GM20431 (cell line): Measurements from ENCODE around the gene TSPO.

ENCODE experiments used
- in situ Hi-C: fragments of 300-500 bp; cut with MseI, MboI; formaldehyde crosslinking; loops from one replicate; pipeline ENCODE4 v1.15.0; 2020; ENCODE audit warnings: low sequenced_read_pairs; ENCODE audit not compliant: unreplicated experiment

Gene TSPO

DNA sequence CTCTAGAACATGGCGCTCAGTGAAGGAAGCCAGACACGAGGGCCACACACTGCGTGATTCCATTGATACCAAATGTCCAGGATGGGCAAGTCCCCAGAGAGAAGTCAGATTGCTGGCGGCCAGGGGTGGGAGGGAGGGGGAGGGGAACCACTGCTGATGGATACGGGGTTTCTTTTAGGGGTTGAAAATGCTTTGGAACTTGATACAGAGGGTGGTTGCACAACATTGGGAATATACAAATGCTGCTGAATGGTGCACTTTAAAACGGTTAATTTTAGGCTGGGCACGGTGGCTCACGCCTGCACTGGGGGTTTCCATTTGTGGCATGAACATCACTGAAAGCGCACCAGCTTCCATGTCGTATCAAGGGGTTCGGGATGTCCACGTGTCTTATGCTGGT is 5.1 kb downstream of the TSPO start:
- in situ Hi-C loops = no loop called here

GRCh38 chr22:43157874-43158546 is 6.7 kb downstream of the TSPO start:
- in situ Hi-C loops = no loop called here

- in situ Hi-C loops = no loop called here
These were observed 7.6 kb downstream of the TSPO start for GRCh38 chr22:43158778-43159483.

GRCh38 chr22:43159484-43160178 is 8.3 kb downstream of the TSPO start:
- in situ Hi-C loops = no loop called here

- in situ Hi-C loops = no loop called here
These were observed 9.3 kb downstream of the TSPO start for GRCh38 chr22:43160497-43161126.

GRCh38 chr22:43162412-43163150 is 11.2 kb downstream of the TSPO start:
- in situ Hi-C loops = no loop called here

GRCh38 chr22:43163241-43163795 is 12.0 kb downstream of the TSPO start:
- in situ Hi-C loops = no loop called here

GRCh38 chr22:43164636-43165035 is 13.3 kb downstream of the TSPO start:
- in situ Hi-C loops = no loop called here

DNA sequence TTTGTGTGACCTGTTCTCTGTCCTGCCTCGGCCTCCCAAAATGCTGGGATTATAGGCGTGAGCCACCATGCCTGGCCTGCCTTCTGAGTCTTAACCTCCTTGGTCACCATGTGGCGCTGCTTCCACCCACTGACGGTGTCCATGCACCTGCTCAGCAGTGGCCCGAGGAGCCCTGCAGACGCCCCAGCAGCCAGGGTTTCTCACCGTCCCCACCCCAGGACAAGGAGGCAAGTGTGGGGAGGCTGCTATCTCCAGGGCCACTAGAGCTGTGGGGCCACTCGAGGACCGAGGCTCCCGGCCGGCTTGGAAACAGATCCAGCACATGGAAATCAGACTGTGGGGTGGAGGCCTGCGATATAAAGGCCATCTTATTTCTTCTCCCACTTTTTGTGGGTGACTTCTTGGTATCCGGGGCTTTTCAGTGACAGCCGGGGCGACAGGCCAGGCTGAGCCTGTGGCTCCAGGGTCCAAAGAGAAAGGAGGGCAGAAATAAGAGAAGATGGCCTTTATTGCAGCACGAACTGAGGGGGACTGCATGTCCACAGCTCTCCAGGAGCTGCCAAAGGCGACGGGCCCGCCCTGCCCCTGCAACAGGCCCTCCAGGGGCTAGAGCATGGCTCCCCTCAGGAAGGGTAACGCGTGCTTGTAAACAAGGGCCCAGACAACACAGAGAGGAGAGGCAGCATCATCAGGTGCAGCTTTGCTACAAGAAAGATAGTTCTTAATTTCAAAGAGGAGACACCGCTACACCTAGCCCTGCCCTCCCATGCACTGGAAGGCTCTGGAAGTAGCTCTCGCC is 15.0 kb downstream of the TSPO start:
- in situ Hi-C loops = no loop called here

DNA sequence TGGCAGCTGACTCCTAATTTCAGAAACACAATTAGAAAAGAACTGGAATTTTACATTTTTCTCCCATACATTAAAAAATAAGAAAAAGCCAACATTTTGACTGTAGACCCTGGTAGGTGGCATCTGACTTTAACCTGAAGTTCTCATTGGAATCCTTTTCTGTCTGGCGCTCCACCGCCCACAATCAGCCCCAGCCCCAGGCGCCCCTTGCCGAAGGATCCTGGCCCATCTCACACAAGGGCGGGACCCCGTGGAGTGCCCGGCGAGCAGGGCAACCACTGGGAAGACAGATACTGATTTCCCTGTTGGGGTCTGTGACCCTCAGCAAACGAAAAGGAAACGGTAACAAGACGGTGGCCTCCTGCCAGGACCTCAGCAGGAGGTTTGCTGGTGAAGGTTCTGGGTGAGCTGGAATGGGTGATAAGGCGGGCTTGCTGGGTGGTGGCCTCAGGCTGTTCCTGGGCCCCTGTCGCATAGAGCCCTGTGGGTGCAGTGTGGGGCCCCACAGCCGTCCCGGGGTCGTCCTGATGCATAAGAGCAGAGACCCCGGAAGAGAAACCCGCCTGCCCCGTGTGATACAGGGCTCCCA is 15.7 kb downstream of the TSPO start:
- in situ Hi-C loops = no loop called here

GRCh38 chr22:43168471-43169309 is 17.3 kb downstream of the TSPO start:
- in situ Hi-C loops = no loop called here

- in situ Hi-C loops = no loop called here
These were observed 18.2 kb downstream of the TSPO start for GRCh38 chr22:43169310-43170130.

DNA sequence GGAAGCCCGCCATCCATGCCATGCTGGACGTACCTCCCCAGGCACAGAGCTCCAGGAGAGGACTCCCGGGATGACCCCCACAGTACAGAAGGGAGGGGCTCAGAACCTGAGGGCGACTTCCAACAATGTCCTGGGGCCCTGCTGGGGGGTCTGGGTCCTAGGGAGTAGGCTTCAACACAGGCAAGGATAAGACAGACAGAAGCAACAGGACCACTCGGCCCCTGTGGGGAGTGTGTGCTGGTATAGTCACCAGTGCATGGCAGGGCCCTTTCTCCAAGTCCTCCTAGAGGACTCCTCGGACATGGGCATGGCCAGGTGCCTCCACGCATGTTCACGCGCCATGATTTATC is 18.7 kb downstream of the TSPO start:
- in situ Hi-C loops = no loop called here

GRCh38 chr22:43171019-43171491 is 19.7 kb downstream of the TSPO start:
- in situ Hi-C loops = no loop called here

DNA sequence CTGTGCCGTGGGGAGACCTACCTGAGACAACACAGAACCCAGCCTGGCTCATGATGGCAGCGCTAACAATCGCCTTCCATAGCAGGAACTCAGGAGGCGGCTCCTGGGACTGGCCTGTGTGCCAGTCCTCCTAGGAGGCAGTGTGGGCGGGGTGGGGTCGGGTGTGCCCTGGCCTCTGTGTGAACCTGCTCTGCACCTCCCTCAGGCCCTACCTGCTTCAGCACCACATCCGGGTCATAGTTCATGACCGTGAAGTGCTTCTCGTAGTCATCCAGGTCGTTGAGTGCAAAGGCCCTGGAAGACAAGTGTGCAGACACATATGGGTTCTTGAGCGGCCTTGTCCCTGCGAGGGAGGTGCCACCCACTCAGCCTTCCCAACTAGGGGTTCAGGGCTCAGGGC is 20.2 kb downstream of the TSPO start:
- in situ Hi-C loops = no loop called here

DNA sequence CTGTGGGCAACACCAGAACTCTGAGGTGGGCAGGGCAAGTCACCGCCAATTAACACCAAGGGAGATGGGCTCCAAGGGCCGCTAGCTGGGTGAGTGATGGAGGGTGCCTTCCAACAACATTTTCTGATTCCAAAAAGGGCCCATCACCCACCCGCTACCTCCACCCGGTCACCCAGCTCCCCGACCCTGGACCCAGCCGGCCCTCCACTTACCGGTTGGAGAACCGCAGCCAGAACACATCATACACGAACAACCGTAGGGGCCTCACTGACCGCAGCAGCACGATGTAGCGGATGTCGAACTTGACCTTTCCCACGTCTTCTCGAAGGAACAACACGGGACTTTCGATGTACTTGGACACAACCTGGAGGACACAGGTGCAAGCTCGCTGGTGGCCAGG is 20.8 kb downstream of the TSPO start:
- in situ Hi-C loops = no loop called here

DNA sequence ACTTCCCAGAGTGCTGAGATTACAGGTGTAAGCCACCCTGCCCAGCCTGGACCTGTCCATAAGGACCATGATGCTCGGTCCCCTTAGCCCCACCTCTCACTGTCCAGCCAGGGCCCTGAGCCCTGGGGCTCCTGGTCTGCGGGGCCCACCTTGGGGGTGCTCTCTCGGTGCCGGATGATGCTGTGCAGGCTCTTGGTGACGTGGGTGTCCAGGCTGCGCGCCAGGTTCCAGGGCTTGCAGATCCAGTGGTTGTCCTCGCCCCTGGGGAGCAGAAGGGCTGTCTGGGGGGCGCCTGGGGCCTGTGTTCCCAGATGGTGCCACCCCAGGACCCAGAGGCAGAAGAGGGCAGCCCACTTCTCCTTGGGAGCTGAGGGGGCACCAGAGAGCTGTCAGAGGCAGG is 22.2 kb downstream of the TSPO start:
- in situ Hi-C loops = no loop called here
